Body of pancreas (tissue), 4 donors: ENCODE data around the gene SCG5. TPM values are rescaled to one million over a fixed set of nuclear protein-coding genes. Genes with fewer than 3 reads are reported as not detected.

Source experiments
- ATAC-seq: fragments of 150-250 bp; one replicate; pipeline ENCODE4 v1.9.1; 2016
- DNase-seq, 4 donors: peaks; one replicate each; pipeline ENCODE4 v3.0.0-alpha.2; 2019
- H3K27ac ChIP-seq, 4 donors: fragments of 200-600 bp; sonication (generic); 1 replicate in 3 of 4; 2 replicates in 1 of 4; pipeline versions ENCODE4 v1.5.1 to v1.6.1; 2016 to 2019; ENCODE audit warnings: mild to moderate bottlenecking in 1 of 4, mixed read lengths in 1 of 4, moderate library complexity in 1 of 4
- H3K27me3 ChIP-seq, 2 donors: fragments of 200-600 bp; sonication (generic); one replicate each; pipeline ENCODE4 v1.6.0; 2016; ENCODE audit warnings: mild to moderate bottlenecking in 1 of 2
- H3K36me3 ChIP-seq, 2 donors: fragments of 200-600 bp; sonication (generic); replicated peaks in 1 of 2; 2 replicates each; pipeline ENCODE4 v1.5.1; 2016; ENCODE audit warnings: low read depth in 2 of 2; ENCODE audit not compliant: insufficient read depth in 1 of 2
- H3K4me1 ChIP-seq: fragments of 200-600 bp; sonication (generic); one replicate; pipeline ENCODE4 v1.6.0; 2016
- H3K4me3 ChIP-seq, 2 donors: fragments of 200-600 bp; sonication (generic); 1 replicate in 1 of 2; 2 replicates in 1 of 2; pipeline ENCODE4 v1.5.1; 2016 to 2019
- H3K9me3 ChIP-seq, 3 donors: fragments of 200-600 bp; sonication (generic); 1 replicate in 2 of 3; 2 replicates in 1 of 3; pipeline ENCODE4 v1.5.1; 2016
- CTCF ChIP-seq, 7 experiments: fragments of 450-650 bp in 4 of 7; fragments of 200-600 bp in 3 of 7; sonication (generic) in 3 of 7; IDR thresholded peaks; one replicate each; pipeline ENCODE4 v1.5.1; 2016 to 2019; ENCODE audit warnings: antibody characterized with exemption in 7 of 7
- POLR2A ChIP-seq, 3 donors: fragments of 450-650 bp; IDR thresholded peaks; one replicate each; pipeline ENCODE4 v1.6.1; 2016; ENCODE audit warnings: antibody characterized with exemption in 3 of 3, mild to moderate bottlenecking in 2 of 3
- WGBS, 2 donors: methylation state at CpG; one replicate each; pipeline ENCODE4 v1.1.5; 2017; 5-methylcytosine and 5-hydroxymethylcytosine counted together
- intact Hi-C: fragments of 100-400 bp; cut with DNase I; formaldehyde crosslinking; loops from one replicate; pipeline ENCODE4 v1.15.1; 2023
- total RNA-seq, 2 donors: library from RNA; depleted of rRNA; stranded (reverse); fragments of >200 nt; gene quantifications; one replicate each; pipeline ENCODE4 v1.1.0, GENCODE V29; 2016

SCG5 gene
- total RNA-seq, 2 donors from 2014 or later = 49.4 to 50.1 TPM

- H3K27ac ChIP-seq = peak overlapping the region in 3 of 4 donors; percentile 70 to 83 (median 79)
- no peaks in the 10 kb centered on the region for H3K27me3 ChIP-seq
- no peaks in the 10 kb centered on the region for H3K36me3 ChIP-seq
- intact Hi-C loops = no loop called here
- no peaks in the 10 kb centered on the region for H3K9me3 ChIP-seq
- WGBS, 2 donors = 70% methylated on average over 3 of the region's 3 CpGs
- TF ChIP-seq CTCF (IDR thresholded peaks at IDR 0.05) (no peak), POLR2A (IDR thresholded peaks at IDR 0.05) (no peak)
- DNase-seq (no peak), ATAC-seq (no peak)
- peaks cover 83% of the 10 kb centered on the region for H3K4me1 ChIP-seq
- H3K4me3 ChIP-seq = no peak overlapping the region
Measured at GRCh38 chr15:32652178-32652577, 10.7 kb downstream of the SCG5 start.

- Histone ChIP-seq H3K4me3 (no peak overlapping the region), H3K9me3 (no peaks in the 10 kb centered on the region), H3K27ac (peak overlapping the region in 3 of 4 donors; percentile 59 to 86 (median 69)), H3K36me3 (no peaks in the 10 kb centered on the region), H3K4me1 (peaks cover 82% of the 10 kb centered on the region), H3K27me3 (no peaks in the 10 kb centered on the region)
- DNase-seq = peak in 1 of 4 donors; percentile 41
- ATAC-seq = no peak
- 39% methylated on average over 4 of the region's 4 CpGs for WGBS, 2 donors
- TF ChIP-seq CTCF (IDR thresholded peaks at IDR 0.05) (no peak), POLR2A (IDR thresholded peaks at IDR 0.05) (no peak)
- intact Hi-C loops = no loop called here
Measured at GRCh38 chr15:32656091-32656490, 14.6 kb downstream of the SCG5 start.

- Histone ChIP-seq H3K9me3 (no peaks in the 10 kb centered on the region), H3K4me3 (no peak overlapping the region), H3K27ac (peak overlapping the region; percentile 49 to 86 (median 64)), H3K36me3 (no peaks in the 10 kb centered on the region), H3K27me3 (no peaks in the 10 kb centered on the region), H3K4me1 (peaks cover 81% of the 10 kb centered on the region)
- TF ChIP-seq CTCF (IDR thresholded peaks at IDR 0.05) = no peak
- TF ChIP-seq POLR2A (IDR thresholded peaks at IDR 0.05) = no peak
- DNase-seq (no peak), ATAC-seq (no peak)
- intact Hi-C loops = no loop called here
- WGBS, 2 donors = 88 to 90% methylated on average over 9 of the region's 9 CpGs
Measured at GRCh38 chr15:32656496-32656895, 15.0 kb downstream of the SCG5 start.

- intact Hi-C loops = no loop called here
- H3K9me3 ChIP-seq = no peaks in the 10 kb centered on the region
- no peaks in the 10 kb centered on the region for H3K36me3 ChIP-seq
- H3K4me1 ChIP-seq = peaks cover 73% of the 10 kb centered on the region
- H3K4me3 ChIP-seq = no peak overlapping the region
- 10 to 19% methylated on average over 5 of the region's 5 CpGs for WGBS, 2 donors
- no peaks in the 10 kb centered on the region for H3K27me3 ChIP-seq
- ATAC-seq (peak; percentile 93), DNase-seq (peak; percentile 70 to 89 (median 80))
- peak overlapping the region; percentile 53 to 86 (median 77) for H3K27ac ChIP-seq
- TF ChIP-seq POLR2A (IDR thresholded peaks at IDR 0.05) (no peak), CTCF (IDR thresholded peaks at IDR 0.05) (peak; percentile 19 to 71 (median 58))
Measured at GRCh38 chr15:32657198-32657883, 15.8 kb downstream of the SCG5 start.

GRCh38 chr15:32657941-32658340 is 16.4 kb downstream of the SCG5 start:
- no peak for TF ChIP-seq CTCF (IDR thresholded peaks at IDR 0.05)
- no peak for TF ChIP-seq POLR2A (IDR thresholded peaks at IDR 0.05)
- no peaks in the 10 kb centered on the region for H3K27me3 ChIP-seq
- intact Hi-C loops = no loop called here
- H3K36me3 ChIP-seq = no peaks in the 10 kb centered on the region
- DNase-seq = no peak
- H3K27ac ChIP-seq = peak overlapping the region; percentile 53 to 86 (median 77)
- ATAC-seq = peak; percentile 20
- no peaks in the 10 kb centered on the region for H3K9me3 ChIP-seq
- H3K4me3 ChIP-seq = no peak overlapping the region
- WGBS, 2 donors = 50 to 65% methylated on average over 2 of the region's 2 CpGs
- peaks cover 71% of the 10 kb centered on the region for H3K4me1 ChIP-seq
